GM18951 (cell line): Measurements from ENCODE around the gene ITGB4.

Source experiments
- POLR2A ChIP-seq: IDR thresholded peaks from 4 replicates; pipeline ENCODE4 v1.6.1; 2011; ENCODE audit warnings: mild to moderate bottlenecking; ENCODE audit not compliant: insufficient read length, insufficient read depth; ENCODE audit errors: extremely low read depth
- in situ Hi-C: fragments of 300-500 bp; cut with MboI; formaldehyde crosslinking; loops from one replicate; pipeline ENCODE4 v1.12.0; 2022; ENCODE audit warnings: low sequenced_read_pairs, mixed read lengths, inconsistent platforms; ENCODE audit not compliant: unreplicated experiment

The ITGB4 gene

GRCh38 chr17:75720656-75721462, at the start of gene ITGB4:
ITGB4 (plus strand) TSS chr17:75721459; CDS start chr17:75724704, 3,245 bp downstream.
- no peak for TF ChIP-seq POLR2A
- in situ Hi-C loops, result no loop called here

DNA sequence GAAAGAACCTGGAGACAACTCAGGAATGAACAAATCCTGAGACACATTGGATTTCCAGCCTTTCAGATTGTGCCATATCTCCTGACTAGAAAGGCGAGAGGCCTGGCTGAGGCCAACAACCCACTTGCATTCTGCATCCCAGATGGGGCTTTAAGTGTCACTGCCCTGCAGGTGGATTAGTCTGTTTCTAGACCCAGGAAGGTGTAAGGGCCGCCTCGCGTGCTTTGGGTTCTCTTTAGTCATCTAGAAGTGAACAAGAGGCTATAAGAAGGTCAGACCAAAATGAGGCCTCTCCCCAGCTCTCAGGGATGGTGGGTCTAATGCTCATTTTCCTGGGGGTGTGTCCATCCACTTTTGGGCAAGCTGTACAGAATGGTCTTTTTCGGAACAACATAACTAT, 49.2 kb upstream of the ITGB4 start:
- TF ChIP-seq POLR2A, result no peak
- in situ Hi-C loops, result no loop called here

GRCh38 chr17:75673487-75673886, 47.8 kb upstream of the ITGB4 start:
- TF ChIP-seq POLR2A, result no peak
- in situ Hi-C loops, result no loop called here

DNA sequence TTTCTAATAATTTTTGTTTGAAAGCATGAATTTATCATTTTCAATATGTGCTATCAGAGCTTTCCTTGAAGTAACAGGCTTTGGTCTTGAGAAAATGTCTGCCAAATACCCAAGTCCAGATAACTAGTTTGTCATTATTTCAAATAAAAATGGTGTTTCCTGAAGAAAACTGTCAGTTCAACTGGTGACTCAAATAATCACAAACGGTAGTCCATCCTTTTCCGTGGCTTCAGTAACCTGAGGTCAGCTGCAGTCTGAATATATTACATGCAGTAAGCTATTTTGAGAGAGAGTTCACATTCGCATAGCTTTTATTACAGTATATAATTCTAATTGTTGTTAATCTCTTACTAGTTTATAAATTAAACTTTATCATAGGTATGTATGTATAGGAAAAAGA, 44.8 kb upstream of the ITGB4 start:
- in situ Hi-C loops, result no loop called here

DNA sequence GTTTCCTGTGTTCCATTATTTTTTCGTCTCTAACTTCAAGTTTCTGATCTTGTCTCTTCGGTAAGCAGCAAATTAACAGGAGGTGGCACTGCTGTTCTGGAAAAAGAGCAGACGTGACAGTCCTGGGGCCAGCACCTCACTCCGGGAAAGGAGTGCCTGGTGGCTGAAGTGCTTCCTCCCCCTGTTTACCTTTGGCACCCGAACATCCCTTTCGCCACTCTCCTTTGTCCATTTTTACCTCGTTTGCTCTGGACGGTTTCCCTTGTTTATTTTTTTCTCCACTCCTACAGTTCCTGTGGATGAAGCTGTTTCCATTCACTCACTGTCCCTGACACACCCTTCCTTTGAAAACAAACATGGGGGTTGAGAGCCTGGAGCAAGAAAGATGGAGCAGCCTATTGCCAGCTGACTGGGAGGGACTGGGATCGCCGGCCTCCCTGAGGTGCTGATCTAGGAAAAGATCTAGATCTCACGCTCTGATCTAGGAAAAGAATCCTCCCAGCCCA, 41.5 kb upstream of the ITGB4 start:
- in situ Hi-C loops, result loop anchor here (10.0 kb wide), 1 partner anchor 65 kb away; no protein-coding TSS in a partner anchor

More for the DNA sequence above, 44.8 kb upstream of the ITGB4 start:
- no peak for TF ChIP-seq POLR2A

DNA sequence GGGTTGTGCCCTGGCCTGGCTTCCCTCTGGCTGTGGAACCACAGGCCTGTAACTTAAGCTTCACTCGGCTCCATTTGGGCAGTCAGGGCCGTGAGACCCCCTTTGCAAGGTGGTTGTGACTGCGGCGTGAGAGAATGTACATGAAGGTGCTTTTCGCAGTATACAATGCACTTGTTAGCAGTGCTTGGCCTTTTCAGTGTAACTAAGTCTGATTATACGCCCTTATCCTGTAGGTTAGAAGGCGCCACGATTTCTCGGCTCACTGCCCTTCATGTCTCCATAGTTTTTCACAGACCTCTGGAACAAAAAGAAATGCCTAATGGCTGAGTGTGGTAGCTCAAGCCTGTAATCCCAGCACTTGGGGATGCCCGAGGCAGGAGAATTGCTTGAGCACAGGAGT, 40.8 kb upstream of the ITGB4 start:
- no peak for TF ChIP-seq POLR2A
- in situ Hi-C loops, result loop anchor here (10.0 kb wide), 1 partner anchor 64 kb away; no protein-coding TSS in a partner anchor

More for the DNA sequence above, 41.5 kb upstream of the ITGB4 start:
- no peak for TF ChIP-seq POLR2A

GRCh38 chr17:75681289-75681688, 40.0 kb upstream of the ITGB4 start:
- no peak for TF ChIP-seq POLR2A
- in situ Hi-C loops, result loop anchor here (10.0 kb wide), 1 partner anchor 64 kb away; no protein-coding TSS in a partner anchor

DNA sequence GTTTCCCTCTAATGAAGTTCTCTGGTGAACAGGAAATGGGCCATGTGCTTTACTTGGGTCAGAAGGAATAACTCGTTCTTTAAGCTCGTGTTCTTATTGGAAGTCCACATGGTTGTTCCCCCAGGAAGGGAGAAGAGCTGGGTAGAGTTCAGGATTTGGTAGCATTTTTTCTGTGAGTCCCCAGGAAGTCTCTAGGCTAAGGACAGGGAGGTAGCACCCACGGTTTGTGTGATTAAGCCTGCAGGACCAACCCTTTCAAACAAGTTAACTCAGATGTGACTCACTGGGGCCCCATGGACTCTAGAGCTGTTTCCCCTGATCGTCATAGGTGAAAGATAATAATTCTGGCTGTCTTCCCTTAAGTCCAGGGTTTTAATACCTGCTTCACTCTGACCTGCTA, 37.7 kb upstream of the ITGB4 start:
- in situ Hi-C loops, result loop anchor here (10.0 kb wide), 1 partner anchor 61 kb away; no protein-coding TSS in a partner anchor
- TF ChIP-seq POLR2A, result no peak

DNA sequence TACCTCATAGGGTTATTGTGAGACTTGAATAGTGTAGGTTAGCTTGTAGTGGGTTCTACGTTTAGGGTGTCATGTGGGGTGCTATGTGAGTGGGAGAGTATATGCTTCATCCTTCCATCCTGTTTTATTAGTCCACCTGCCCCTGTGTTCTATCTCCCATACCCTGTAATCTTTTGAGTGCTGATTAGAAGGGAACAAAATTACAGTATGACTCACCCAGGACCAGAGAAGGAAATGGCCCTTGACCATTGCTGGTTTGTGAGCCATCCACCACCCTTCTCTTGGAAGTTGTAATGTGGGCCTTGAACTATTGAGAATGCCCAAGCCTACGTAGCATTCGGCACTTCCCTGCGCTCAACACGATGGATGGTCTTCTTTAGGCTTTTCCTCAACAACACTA, 37.0 kb upstream of the ITGB4 start:
- TF ChIP-seq POLR2A, result no peak
- in situ Hi-C loops, result loop anchor here (10.0 kb wide), 1 partner anchor 61 kb away; no protein-coding TSS in a partner anchor

DNA sequence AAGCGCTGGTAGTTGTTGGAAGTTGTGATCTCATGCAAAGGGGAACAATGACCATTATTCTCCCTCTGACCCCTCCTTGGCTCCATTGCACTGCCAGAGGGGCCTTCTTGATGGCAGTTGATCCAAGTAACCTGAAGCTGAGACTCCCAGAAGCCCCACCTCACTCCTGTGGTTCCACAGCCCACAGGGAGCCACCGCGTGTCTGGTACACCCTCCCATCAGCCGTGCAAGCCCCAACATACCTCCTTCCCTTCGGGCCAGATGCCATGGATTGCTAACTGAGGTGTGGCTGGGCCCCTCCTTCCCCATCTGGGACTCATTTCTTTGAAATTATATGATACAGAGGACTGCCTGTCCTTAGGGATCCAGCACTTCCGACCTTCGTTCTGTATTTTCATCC, 36.3 kb upstream of the ITGB4 start:
- in situ Hi-C loops, result loop anchor here (10.0 kb wide), 1 partner anchor 60 kb away; no protein-coding TSS in a partner anchor
- no peak for TF ChIP-seq POLR2A

GRCh38 chr17:75685499-75685898, 35.8 kb upstream of the ITGB4 start:
- TF ChIP-seq POLR2A, result no peak
- in situ Hi-C loops, result loop anchor here (10.0 kb wide), 1 partner anchor 59 kb away; no protein-coding TSS in a partner anchor

GRCh38 chr17:75688209-75688825, 32.9 kb upstream of the ITGB4 start:
- no peak for TF ChIP-seq POLR2A
- in situ Hi-C loops, result loop anchor here (10.0 kb wide), 1 partner anchor 56 kb away; no protein-coding TSS in a partner anchor

- in situ Hi-C loops, result loop anchor here (10.0 kb wide), 1 partner anchor 55 kb away; no protein-coding TSS in a partner anchor
- TF ChIP-seq POLR2A, result no peak
Measured at GRCh38 chr17:75689441-75689873, 31.8 kb upstream of the ITGB4 start.
